LoVo (cell line): Measurements from ENCODE around the gene SMARCC1.

ENCODE experiments used
- DNase-seq: peaks from one replicate; pipeline ENCODE4 v3.0.0-alpha.2; 2016; ENCODE audit warnings: low spot score

The SMARCC1 gene

DNA sequence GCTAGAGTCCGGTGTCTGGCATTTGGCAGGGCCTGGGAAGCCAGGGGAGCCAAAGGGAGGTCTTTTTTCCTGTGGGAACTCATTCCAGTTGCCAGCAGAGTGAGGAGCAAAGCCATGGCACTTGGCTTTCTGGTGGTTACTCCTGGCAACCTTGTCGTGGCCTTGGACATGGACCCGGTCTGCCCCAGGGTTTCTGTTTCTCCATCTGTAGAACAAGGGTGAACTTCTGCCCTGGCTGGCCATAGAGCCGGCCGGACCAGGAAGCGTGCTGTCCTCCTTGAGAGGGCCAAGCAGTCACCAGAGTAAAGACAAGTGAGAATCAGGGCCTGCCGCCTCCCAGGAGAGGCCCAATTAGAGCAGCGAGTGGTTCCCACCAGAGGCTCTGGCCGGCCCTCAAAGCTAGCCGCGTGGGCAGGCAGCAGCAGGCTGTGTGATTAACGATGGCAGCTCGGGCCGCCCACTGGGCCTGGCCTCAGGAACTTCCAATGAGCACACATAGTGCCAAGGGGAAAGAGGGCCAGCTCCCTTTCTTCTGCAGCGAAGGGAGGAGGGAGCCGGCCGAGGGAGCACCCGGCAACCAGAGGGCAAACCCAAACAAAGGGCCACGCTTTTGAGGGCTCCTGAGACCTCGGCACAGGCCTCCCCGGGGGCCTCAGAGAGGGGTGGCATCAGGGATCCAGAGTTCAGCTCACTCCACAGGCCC lies 239.1 kb downstream of the SMARCC1 start:
- no peak for DNase-seq

DNA sequence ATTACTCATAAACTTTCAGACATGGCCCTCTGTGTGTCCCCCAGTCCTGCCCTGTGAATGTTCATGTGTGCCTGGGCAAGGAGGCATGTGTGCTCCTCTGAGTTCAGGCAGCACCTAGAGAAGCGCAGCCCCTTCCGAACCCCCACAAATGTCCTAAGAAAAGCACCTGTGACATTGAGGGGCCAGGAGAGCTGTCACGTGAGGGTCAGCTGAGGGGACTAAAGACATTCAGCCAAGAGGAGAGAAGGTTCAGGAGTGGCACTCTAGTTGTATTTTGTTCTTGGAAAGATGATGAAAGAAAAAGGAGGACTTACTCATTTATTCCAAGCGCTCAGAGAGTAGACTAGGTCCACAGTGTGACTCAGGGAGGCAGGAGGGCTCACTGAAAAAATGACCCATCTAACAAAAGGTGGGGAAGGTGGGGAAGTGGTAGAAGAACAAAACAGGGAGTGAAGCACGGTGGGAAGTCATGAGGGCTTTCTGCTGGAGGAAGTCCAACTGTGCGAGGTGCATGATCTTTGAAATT lies 240.0 kb downstream of the SMARCC1 start:
- no peak for DNase-seq

DNA sequence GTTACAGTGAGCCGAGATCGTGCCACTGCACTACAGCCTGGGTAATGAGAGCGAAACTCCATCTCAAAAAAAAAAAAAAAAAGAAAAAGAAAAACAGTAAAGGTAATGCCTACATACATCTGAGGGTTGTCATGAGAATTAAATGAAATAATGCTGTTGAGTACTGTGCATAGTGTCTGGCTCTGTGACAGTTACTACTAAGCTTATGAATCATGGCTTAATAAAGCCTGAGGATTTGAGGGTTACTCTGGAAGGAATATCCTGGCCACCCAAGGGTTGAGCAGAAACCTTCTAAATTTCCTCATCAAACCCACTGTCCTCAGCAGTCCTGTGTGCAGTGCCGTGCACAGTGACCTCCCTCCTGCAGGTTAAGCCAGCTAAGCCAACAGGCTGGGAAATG lies 241.4 kb downstream of the SMARCC1 start:
- no peak for DNase-seq

DNA sequence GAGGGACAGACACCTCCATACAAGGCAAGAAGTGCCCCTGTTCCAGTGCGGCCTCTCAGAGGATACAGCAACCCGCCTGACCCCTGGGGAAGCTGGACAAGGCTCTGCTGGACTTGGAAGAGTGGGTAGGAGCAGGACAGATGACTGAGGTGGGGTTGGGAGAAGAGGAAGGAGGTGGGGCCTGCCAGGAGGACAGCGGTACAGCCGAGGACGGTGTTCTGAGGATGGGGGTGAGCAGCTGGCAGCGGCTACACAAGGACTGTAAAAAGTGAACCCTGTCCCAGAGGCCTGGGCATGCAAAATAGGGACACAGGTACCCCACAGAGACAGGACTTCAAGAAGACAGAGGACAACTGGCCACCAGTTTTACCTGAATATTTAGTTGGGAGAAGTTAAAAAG lies 244.7 kb downstream of the SMARCC1 start:
- DNase-seq: no peak

DNA sequence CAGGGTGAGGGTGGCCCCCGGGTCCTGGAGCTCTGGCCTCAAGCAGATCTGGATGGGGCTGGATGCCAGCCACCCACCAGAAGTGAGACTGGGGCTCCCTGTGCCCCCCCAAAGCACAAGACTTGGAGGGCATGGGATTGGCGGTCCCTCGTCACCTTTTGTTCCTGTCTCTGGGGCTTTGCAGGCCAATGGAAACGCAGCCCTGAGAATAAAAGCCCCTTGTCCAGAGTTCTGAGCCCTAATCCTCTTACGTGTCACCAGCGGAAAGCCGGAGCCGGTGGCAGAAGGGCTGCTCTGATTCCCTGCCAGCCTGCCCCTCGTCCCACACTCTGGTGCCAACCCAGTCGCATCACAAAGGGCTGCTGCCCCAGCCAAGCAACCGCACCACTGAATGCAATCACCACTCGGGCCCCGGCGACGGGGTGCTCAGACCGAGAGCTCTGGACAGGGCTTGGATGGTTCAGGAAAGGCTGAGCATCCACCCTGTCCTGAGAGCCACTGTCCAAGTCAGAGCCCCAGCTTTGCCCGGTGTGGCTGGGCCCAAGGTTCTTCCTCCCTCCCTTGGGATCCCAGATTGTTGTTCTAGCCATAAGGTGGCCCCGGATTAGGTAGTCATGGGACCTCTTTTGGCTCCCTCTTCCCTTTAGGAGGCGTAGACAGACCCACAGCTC lies 245.3 kb downstream of the SMARCC1 start:
- no peak for DNase-seq
